ENCODE results near the gene TMED10. TPM values are rescaled to one million over a fixed set of nuclear protein-coding genes. Genes with fewer than 3 reads are reported as not detected.
A peak's percentile ranks its signal among the peaks of the same experiment; 100 is the strongest.

Gene TMED10
- total RNA-seq, 1 donor from 2014 or later: 220 TPM

DNA sequence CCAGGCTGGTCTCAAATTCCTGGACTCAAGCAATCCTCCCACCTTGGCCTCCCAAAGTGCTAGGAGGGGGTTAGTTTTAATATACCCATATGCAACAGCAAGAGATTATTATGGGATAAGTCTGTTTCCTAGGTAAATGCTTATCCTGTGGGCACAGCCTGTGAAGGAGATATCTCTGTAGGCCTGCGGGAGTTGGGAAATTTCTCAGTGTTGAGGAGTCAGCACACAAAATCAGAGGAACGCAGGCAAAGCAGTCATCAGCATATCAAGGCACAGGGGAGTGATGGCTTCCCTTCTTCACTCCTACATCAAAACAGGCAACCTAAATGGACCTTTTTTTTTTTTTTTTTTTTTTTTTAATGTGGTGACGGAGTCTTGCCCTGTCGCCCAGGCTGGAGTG lies 20.9 kb upstream of the TMED10 start:
- Histone ChIP-seq H4K20me1 (ENCODE audit: low read depth) (no peaks in the 10 kb centered on the region), H3K4me3 (no peak overlapping the region), H2AFZ (replicated peaks) (no peak overlapping the region), H3K9me3 (ENCODE audit: low read depth) (no peaks in the 10 kb centered on the region), H3K79me2 (ENCODE audit: low read depth) (no peaks in the 10 kb centered on the region), H3K36me3 (no peaks in the 10 kb centered on the region), H3F3A (ENCODE audit: low read depth) (no peaks in the 10 kb centered on the region), H3K4me1 (no peaks in the 10 kb centered on the region), H3K27ac (no peak overlapping the region), H3K27me3 (no peaks in the 10 kb centered on the region), H3K4me2 (no peak overlapping the region), H3K9ac (no peak overlapping the region)
- H3K4me3 Mint-ChIP-seq: peak overlapping the region; percentile 30
- no peak for DNase-seq (ENCODE audit: low spot score)
- peaks cover 9% of the 10 kb centered on the region for H3K27me3 Mint-ChIP-seq (ENCODE audit: insufficient read depth, low read depth)
- TF ChIP-seq, protein P1, sequence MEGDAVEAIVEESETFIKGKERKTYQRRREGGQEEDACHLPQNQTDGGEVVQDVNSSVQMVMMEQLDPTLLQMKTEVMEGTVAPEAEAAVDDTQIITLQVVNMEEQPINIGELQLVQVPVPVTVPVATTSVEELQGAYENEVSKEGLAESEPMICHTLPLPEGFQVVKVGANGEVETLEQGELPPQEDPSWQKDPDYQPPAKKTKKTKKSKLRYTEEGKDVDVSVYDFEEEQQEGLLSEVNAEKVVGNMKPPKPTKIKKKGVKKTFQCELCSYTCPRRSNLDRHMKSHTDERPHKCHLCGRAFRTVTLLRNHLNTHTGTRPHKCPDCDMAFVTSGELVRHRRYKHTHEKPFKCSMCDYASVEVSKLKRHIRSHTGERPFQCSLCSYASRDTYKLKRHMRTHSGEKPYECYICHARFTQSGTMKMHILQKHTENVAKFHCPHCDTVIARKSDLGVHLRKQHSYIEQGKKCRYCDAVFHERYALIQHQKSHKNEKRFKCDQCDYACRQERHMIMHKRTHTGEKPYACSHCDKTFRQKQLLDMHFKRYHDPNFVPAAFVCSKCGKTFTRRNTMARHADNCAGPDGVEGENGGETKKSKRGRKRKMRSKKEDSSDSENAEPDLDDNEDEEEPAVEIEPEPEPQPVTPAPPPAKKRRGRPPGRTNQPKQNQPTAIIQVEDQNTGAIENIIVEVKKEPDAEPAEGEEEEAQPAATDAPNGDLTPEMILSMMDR (IDR thresholded peaks at IDR 0.05): no peak
- TF ChIP-seq EZH2phosphoT487 (IDR thresholded peaks at IDR 0.05) (no peak), EZH2 (IDR thresholded peaks at IDR 0.05) (no peak)
- H3K4me1 Mint-ChIP-seq: no peaks in the 10 kb centered on the region
- H3K27ac Mint-ChIP-seq: no peak overlapping the region
- no peaks in the 10 kb centered on the region for H3K9me3 Mint-ChIP-seq
- H3K36me3 Mint-ChIP-seq: no peaks in the 10 kb centered on the region

DNA sequence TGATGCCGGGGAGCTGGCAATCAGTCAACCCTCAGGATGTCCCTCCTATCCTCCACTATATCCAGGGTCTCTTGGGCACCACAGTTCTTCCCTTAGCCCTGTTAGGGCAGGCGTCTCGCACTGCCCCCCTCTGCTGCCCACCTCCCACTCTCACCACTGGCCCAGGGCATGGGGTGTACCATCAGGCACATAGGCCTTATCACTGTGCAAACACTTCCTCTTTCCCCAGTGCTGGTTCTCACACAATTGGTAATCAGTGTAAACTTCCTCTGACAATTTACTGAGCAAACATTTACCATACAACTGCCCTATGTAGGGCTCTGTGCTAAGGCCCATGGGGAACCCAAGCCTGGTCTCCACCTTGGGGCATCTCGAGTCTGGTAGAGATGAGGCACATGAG lies 20.1 kb upstream of the TMED10 start:
- Mint-ChIP-seq H3K9me3 (no peaks in the 10 kb centered on the region), H3K27me3 (ENCODE audit: insufficient read depth, low read depth) (peaks cover 9% of the 10 kb centered on the region), H3K36me3 (no peaks in the 10 kb centered on the region), H3K4me1 (no peaks in the 10 kb centered on the region), H3K27ac (no peak overlapping the region), H3K4me3 (no peak overlapping the region)
- Histone ChIP-seq H3F3A (ENCODE audit: low read depth) (no peaks in the 10 kb centered on the region), H3K4me2 (no peak overlapping the region), H3K9ac (no peak overlapping the region), H4K20me1 (ENCODE audit: low read depth) (no peaks in the 10 kb centered on the region), H3K9me3 (ENCODE audit: low read depth) (no peaks in the 10 kb centered on the region), H3K4me3 (no peak overlapping the region), H3K36me3 (no peaks in the 10 kb centered on the region), H3K79me2 (ENCODE audit: low read depth) (no peaks in the 10 kb centered on the region), H3K27me3 (no peaks in the 10 kb centered on the region), H2AFZ (replicated peaks) (no peak overlapping the region), H3K27ac (no peak overlapping the region), H3K4me1 (no peaks in the 10 kb centered on the region)
- TF ChIP-seq, protein P1 (IDR thresholded peaks at IDR 0.05): no peak
- TF ChIP-seq EZH2 (IDR thresholded peaks at IDR 0.05): no peak
- TF ChIP-seq EZH2phosphoT487 (IDR thresholded peaks at IDR 0.05): no peak
- no peak for DNase-seq (ENCODE audit: low spot score)

DNA sequence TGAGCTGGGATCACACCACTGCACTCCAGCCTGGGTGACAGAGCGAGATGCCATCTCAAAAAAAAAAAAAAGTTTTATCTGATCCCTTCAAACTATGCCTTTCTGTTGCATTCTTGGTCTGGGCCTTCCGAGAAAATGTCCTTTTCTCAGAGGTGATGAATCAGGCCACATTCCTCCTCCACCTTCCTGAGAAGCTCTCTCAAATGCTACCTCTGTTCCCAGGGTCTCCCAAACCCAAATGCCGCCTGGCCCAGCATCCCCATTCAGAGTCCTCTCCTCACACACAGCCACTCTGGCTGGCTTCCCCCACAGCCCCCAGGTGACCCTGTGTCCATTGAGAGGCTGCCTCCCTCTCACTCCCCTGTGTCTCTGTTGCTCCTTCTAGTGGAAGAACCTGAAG lies 19.7 kb upstream of the TMED10 start:
- Histone ChIP-seq H2AFZ (replicated peaks) (no peak overlapping the region), H4K20me1 (ENCODE audit: low read depth) (no peaks in the 10 kb centered on the region), H3K79me2 (ENCODE audit: low read depth) (no peaks in the 10 kb centered on the region), H3K4me2 (no peak overlapping the region), H3K27ac (no peak overlapping the region), H3K4me3 (no peak overlapping the region), H3F3A (ENCODE audit: low read depth) (no peaks in the 10 kb centered on the region), H3K27me3 (no peaks in the 10 kb centered on the region), H3K9ac (no peak overlapping the region), H3K36me3 (no peaks in the 10 kb centered on the region), H3K4me1 (no peaks in the 10 kb centered on the region), H3K9me3 (ENCODE audit: low read depth) (no peaks in the 10 kb centered on the region)
- TF ChIP-seq EZH2phosphoT487 (IDR thresholded peaks at IDR 0.05) (no peak), EZH2 (IDR thresholded peaks at IDR 0.05) (no peak)
- TF ChIP-seq, protein P1 (IDR thresholded peaks at IDR 0.05): no peak
- Mint-ChIP-seq H3K4me1 (no peaks in the 10 kb centered on the region), H3K27me3 (ENCODE audit: insufficient read depth, low read depth) (peaks cover 9% of the 10 kb centered on the region), H3K4me3 (no peak overlapping the region), H3K9me3 (no peaks in the 10 kb centered on the region), H3K36me3 (no peaks in the 10 kb centered on the region), H3K27ac (no peak overlapping the region)
- no peak for DNase-seq (ENCODE audit: low spot score)

Measured in neural progenitor cell (in vitro differentiated cells).